ENCODE data around the gene EDC4.

EDC4 gene

DNA sequence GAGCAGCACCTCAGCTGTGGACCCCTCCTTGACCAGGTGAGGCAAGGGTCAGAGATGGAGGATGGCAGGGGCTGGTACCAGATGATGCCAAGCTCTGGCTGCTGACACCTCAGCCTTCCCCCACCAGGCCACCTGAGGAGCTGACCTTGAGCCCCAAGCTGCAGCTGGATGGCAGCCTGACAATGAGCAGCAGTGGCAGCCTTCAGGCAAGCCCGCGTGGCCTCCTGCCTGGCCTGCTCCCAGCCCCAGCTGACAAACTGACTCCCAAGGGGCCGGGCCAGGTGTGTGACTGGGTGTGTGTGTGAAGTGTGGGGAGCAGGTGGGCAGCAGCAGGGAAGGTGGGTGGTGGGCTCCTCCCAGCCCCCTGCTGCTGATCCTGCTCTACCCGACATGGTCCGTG lies 7.1 kb downstream of the EDC4 start:
- H3K4me3 ChIP-seq (ENCODE audit: low read depth, low read length), result no peak overlapping the region
- TF ChIP-seq, protein P1, sequence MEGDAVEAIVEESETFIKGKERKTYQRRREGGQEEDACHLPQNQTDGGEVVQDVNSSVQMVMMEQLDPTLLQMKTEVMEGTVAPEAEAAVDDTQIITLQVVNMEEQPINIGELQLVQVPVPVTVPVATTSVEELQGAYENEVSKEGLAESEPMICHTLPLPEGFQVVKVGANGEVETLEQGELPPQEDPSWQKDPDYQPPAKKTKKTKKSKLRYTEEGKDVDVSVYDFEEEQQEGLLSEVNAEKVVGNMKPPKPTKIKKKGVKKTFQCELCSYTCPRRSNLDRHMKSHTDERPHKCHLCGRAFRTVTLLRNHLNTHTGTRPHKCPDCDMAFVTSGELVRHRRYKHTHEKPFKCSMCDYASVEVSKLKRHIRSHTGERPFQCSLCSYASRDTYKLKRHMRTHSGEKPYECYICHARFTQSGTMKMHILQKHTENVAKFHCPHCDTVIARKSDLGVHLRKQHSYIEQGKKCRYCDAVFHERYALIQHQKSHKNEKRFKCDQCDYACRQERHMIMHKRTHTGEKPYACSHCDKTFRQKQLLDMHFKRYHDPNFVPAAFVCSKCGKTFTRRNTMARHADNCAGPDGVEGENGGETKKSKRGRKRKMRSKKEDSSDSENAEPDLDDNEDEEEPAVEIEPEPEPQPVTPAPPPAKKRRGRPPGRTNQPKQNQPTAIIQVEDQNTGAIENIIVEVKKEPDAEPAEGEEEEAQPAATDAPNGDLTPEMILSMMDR (IDR thresholded peaks at IDR 0.05; ENCODE audit: low read depth, low read length), result no peak

DNA sequence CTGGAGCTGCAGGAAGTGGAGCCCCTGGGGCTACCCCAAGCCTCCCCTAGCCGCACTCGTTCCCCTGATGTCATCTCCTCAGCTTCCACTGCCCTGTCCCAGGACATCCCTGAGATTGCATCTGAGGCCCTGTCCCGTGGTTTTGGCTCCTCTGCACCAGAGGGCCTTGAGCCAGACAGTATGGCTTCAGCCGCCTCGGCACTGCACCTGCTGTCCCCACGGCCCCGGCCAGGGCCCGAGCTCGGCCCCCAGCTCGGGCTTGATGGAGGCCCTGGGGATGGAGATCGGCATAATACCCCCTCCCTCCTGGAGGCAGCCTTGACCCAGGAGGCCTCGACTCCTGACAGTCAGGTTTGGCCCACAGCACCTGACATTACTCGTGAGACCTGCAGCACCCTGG lies 7.7 kb downstream of the EDC4 start:
- no peak overlapping the region for H3K4me3 ChIP-seq (ENCODE audit: low read depth, low read length)
- TF ChIP-seq, protein P1 (IDR thresholded peaks at IDR 0.05; ENCODE audit: low read depth, low read length), result no peak

DNA sequence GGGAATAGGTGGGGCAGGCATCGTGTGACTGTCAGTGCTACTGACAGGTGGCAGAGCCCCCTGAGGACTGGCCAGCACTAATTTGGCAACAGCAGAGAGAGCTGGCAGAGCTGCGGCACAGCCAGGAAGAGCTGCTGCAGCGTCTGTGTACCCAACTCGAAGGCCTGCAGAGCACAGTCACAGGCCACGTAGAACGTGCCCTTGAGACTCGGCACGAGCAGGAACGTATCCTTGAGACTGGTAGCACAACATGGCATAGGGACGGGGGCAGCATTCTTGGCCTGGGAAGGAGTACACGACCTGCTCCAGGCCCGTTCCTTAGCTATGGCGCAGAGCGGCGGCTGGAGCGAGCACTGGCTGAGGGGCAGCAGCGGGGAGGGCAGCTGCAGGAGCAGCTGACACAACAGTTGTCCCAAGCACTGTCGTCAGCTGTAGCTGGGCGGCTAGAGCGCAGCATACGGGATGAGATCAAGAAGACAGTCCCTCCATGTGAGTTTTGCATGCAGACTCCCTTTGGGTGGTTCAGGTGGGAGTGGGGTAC lies 8.8 kb downstream of the EDC4 start:
- TF ChIP-seq, protein P1 (IDR thresholded peaks at IDR 0.05; ENCODE audit: low read depth, low read length), result no peak
- no peak overlapping the region for H3K4me3 ChIP-seq (ENCODE audit: low read depth, low read length)

DNA sequence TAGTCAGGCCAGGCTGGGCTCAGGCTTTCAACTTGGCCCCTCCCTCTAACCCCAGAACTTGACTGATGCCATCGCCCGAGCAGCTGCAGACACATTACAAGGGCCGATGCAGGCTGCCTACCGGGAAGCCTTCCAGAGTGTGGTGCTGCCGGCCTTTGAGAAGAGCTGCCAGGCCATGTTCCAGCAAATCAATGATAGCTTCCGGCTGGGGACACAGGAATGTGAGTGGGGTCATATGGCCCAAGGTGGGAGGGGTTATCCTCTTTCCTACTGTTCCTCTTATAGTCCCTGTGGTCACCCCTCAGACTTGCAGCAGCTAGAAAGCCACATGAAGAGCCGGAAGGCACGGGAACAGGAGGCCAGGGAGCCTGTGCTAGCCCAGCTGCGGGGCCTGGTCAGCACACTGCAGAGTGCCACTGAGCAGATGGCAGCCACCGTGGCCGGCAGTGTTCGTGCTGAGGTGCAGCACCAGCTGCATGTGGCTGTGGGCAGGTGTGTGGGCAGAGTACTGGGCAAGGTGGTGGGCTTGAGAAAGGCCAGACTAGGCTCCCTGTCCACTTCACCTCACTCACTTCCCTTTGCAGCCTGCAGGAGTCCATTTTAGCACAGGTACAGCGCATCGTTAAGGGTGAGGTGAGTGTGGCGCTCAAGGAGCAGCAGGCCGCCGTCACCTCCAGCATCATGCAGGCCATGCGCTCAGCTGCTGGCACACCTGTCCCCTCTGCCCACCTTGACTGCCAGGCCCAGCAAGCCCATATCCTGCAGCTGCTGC lies 9.7 kb downstream of the EDC4 start:
- TF ChIP-seq, protein P1 (IDR thresholded peaks at IDR 0.05; ENCODE audit: low read depth, low read length), result no peak
- H3K4me3 ChIP-seq (ENCODE audit: low read depth, low read length), result no peak overlapping the region

DNA sequence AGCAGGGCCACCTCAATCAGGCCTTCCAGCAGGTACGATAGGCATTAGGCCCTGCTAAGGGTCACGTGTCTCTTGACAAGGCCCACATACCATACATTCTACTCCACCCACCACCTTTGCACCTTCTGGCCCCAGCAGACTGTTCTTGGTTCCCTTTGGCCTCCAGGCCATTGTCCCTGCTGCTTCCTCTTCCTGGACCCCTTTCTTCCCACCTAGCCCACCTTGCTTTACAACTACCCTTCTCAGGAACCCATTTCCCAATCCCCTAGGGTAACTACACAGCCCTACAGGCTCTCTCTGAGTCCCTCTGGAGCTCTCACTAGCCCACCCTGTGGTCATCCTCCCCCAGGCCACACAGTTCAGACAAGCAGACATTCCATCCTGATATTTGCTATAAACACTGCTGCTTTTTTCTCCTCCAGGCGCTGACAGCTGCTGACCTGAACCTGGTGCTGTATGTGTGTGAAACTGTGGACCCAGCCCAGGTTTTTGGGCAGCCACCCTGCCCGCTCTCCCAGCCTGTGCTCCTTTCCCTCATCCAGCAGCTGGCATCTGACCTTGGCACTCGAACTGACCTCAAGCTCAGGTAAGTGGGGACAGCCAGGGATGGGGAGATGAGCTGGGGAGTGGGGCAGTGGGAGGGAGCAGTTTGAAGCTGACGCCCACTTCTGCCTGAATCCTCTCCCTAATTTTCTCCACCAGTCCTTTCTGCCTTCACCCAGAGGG lies 10.5 kb downstream of the EDC4 start:
- no peak overlapping the region for H3K4me3 ChIP-seq (ENCODE audit: low read depth, low read length)
- TF ChIP-seq, protein P1 (IDR thresholded peaks at IDR 0.05; ENCODE audit: low read depth, low read length), result no peak

DNA sequence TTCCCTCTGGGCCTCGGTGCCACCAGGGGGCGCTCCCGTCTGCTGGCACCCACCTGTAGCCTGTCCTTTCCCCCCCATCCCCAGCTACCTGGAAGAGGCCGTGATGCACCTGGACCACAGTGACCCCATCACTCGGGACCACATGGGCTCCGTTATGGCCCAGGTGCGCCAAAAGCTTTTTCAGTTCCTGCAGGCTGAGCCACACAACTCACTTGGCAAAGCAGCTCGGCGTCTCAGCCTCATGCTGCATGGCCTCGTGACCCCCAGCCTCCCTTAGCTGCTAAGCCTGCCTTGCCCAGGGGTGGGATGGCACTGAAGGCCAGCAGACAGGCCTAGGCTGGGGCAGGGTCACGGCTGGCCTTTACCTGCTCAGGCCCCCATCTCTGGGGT lies 11.0 kb downstream of the EDC4 start:
- H3K4me3 ChIP-seq (ENCODE audit: low read depth, low read length), result no peak overlapping the region
- TF ChIP-seq, protein P1 (IDR thresholded peaks at IDR 0.05; ENCODE audit: low read depth, low read length), result peak; percentile 85

DNA sequence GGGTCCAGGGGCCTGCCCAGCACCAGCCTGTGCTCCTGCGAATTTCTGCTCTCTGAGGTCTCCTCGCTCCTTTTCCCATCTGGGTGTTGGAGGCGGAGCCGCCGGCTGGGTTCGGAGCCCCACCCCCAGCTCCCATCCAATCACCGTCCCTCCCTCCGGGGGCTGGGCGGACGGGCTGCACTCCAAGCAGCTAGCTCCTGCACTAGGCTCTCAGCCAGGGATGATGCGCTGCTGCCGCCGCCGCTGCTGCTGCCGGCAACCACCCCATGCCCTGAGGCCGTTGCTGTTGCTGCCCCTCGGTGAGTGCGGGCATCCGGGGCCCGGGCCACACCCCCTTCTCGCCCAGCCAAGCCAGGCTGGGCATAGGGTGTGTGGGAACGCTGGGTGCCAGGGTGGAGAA lies 11.8 kb downstream of the EDC4 start, which contains the start of gene NRN1L:
Gene NRN1L (plus strand): TSS at position 202 of the 400 bp plus-strand sequence. CDS start 19 bp downstream, at position 221.
- H3K4me3 ChIP-seq (ENCODE audit: low read depth, low read length), result no peak within 1 kb of the TSS

More for the DNA sequence above, 11.8 kb downstream of the EDC4 start, which contains the start of gene NRN1L:
- TF ChIP-seq, protein P1 (IDR thresholded peaks at IDR 0.05; ENCODE audit: low read depth, low read length), result no peak

Measured in WI38 (cell line).